HG03103 (cell line): Measurements from ENCODE around the gene TANGO2.

Experiments
- ATAC-seq: cut with Tn5 transposase; IDR thresholded peaks from one replicate; pipeline ENCODE4 v1.9.1; 2021; ENCODE audit warnings: low read depth; ENCODE audit not compliant: unreplicated experiment

Gene TANGO2

DNA sequence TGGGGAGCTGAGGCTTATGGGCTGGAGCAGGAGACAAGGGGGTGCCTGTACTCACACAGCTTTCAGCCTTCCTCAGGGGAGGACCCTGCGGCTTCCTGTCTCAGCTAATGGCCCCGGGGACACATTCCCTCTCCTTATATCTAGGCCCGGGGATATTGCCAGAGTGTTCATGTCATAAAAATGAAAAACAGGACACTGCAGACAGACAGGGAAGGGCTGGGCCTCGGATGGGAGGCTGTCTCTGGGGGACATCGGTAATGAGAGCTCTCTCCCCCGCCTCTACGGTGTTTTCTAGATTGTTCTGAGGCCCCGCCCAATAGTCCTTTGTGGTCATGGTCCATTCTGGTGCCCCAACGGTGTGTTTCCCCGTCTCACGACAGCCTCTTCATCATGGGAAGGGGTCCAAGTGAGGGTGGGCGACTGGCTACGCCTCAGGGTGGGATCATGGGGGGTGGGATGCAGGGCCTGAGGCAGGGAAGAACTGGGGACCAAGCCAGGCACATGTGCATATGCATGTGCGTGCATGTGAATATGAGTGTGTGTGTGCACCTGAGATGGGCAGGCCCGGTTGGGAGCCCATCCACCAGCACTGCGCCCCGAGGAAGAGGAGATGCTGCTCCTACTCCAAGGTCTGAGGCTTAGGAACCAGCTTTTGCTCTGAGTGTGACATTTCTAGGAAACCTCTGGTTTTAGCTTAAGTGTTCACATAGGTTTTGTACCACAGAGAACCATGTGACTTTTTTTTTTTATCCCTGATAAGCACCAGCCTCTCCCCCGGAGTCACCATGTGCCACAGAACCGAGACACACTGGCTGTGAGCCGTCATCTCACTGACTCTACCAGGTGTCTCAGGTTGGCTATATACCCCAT is 9.6 kb upstream of the TANGO2 start:
- ATAC-seq, result no peak

DNA sequence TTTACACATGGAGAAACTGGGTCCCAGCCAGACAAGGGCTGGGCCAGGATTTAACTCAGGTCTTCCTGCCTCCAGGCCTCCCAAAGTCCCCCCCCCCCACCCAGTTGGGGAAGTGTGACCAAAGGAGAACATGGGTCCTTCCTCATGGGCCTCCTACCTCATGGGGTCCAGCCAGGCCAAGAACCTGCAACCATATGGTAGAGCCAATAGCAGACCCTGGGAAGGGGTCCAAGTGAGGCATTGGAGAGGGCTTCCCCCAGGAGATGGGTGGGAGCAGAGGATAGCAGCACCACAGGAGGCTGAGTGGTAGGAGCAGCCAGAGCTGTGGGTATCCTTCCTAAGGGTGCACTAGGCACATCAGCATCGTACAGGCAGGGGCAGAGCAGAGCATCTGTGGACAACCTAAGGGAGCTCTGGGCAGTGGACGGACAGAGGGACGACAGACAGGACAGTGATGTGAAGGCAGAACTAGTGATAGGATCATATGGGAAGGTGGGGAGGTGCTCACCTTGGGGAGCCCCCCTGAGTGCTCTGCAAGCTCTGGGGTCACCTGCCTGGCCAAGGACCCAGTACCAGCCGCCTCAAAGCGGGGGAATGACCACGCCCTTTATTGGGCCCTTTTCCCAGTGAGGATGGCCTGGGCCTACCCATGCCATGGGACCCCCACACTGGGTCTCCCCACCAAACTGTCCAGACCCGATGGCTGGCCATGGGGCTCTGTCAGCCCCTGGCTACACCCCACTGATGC is 8.7 kb upstream of the TANGO2 start:
- ATAC-seq, result no peak

DNA sequence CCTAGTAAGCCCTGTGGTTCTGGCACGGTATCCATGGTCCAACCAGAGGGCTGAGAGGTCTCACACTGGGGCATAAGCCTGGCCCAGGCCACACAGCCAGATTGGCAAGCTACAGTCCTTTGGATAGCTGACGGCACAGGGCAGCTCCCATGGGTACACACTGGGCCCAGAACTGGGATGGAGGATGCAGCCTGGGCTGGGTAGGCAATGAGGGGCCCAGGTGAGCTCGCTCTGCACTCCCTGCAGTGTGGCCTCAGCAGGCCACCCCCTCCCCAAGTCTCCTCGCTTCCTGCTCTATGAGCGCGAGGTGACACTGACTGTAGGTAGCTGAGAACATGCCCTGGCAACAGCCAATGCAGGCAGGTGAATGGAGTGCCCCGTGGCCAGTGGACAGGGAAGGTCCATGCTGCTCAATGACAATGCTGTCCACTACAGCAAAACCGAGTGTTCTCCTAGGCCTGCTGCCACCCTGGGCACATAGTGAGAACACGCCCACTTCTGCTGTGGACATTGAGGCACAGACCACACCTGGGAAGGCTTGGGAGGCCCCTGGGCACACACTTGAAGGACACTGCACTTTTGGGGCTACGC is 8.1 kb upstream of the TANGO2 start:
- no peak for ATAC-seq

DNA sequence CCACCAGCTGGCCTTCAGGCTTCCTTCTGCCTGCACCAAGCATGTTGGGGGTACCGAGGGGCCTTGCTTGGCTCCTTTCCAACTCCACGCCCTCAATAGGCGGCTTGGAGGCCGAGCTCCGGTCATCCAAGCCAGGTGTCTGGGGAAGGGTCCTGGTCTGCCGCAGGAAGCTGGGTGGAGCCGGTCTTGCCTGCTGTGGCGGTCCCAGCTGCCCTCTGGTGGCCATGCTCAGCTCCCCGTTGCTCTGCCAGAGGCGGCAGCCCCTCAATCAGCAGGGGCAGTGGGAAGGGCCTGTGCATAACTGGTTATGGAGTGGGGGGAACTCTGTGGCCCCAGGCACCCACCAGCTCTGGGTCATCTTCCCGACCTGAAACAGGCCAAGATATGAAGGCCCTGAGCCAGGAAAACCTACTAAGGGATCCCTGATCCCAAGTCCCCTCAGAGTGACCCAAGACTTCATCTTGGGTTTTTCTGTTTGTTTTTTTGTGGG is 7.5 kb upstream of the TANGO2 start:
- no peak for ATAC-seq

DNA sequence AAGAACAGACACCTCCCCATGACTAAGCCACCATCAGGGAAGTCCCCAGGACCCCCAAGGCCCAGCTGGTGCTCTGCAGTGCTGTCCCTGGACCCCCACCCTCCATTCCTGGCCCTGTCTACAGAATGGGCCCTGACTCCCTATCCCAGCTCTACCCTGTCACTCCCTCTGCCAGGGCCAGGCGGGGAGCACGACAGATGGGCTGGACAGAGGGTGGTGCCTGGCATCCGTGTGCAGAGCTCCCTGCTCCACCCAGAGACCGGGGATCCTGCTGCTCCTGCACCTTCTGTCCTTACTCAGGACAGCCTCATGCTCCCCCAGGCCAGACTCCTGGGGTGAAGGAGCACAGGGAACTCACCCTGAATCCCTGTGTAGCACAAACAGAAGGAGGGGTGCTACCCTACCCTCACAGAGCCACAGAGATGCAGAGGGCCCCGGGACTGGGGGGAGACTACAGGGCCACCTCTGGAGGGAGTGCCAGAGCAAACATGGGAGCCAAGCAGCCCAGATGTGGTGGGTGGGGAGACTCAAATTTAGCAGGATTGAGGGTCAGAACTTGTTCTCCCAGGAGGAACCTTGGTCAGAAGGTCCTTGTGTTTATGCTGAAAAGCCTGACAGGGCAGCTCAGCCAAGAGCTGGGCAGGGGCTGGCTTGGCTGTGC is 6.3 kb upstream of the TANGO2 start:
- ATAC-seq, result no peak

DNA sequence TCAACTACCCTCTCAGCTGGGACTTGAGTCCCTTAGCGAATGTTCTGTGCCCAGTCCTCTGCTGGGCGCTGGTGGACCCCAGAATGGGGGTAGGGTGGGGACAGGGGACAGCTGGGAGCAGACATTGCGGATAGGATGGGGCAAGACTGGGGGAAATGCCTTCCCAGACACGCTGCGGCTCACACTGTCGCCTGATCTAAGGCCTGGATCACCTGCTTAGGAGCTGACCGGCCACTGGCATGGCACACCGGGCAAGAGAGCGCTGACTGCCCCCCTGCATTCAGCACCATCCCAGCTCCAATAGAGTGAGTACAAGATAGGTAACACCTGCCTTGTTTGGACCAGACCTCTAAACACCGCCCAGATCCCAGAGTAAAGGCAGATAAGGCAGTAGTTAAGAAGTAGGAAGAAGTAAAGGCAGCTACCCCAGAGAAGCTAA is 5.7 kb upstream of the TANGO2 start:
- ATAC-seq, result no peak

DNA sequence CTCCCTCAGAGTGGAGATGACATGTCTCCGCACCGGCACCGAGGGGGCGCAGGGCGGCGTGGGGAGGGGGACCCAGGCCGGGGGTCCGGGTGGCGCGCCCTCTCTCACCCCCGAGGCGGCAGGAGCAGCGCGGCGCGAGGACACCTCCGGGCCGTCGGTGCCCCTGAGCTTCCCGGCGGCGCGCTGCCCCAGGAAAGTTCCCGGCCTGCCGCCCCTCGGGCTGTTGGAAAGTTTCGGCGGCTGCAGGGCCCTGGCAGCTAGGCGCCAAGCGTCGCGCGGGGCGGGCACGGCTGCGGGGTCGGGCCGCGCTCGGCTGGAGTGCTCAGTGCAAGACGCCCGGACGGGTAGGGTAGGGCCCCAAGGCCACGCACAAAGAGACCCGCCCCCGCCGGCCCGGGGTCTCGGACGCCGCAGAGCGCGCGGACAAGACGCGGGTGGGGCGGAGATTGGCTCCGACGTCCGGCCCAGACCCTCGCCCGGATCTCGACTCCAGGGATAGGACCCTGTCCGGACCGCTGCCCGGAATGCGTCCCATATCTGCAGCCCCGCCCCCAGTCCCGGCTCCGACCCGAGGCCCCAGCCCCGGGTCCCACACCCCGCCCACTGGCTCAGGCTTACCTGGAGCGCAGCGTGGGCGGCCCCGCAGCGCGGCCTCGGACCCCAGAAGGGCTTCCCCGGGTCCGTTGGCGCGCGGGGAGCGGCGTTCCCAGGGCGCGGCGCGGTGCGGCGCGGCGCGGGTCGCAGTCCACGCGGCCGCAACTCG is 4.8 kb upstream of the TANGO2 start:
- no peak for ATAC-seq

DNA sequence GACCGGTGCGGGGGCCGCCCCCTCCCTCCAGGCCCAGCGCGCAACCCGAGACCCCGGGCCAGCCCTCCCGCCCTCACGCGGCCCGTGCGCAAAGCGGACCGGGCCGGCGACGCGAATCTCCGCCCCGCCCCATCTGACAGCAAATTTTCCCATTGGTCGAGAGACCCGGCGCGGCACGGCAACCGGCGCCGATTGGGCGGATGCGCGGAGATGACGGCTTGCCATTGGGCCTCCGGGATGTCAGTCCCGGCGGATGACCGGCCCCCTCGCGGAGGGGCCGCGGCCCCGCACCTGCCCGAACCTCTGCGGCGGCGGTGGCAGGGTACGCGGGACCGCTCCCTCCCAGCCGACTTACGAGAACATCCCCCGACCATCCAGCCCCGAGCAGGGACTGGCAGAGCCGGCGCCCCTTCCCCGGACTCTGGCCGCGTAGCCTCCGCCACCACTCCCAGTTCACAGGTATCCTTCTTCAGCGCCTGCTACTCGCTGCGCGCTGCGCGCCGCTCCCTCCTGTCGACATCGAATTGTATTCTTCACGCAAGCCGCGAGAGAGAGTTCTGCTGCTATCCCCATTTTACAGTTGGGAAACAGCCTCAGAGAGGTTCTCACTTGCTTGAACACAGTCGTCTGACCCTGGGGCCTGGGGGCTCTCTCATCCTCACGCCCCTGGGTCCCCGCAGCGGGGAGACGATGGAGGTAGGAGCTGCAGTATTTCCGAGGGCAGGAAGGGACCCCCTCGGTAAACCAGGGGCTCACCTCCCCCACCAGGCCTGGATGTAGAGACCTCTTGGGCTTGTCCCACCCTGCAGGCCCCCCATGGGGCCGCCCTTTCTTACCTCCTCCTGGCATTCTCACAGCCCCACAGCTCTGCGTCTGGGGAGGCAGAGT is 3.9 kb upstream of the TANGO2 start, which contains the start of gene ARVCF:
TSS of gene ARVCF (minus strand) at position 90 of the 888 bp plus-strand sequence. CDS start 26,029 bp downstream, outside the sequence.
- peak; percentile 49 for ATAC-seq

DNA sequence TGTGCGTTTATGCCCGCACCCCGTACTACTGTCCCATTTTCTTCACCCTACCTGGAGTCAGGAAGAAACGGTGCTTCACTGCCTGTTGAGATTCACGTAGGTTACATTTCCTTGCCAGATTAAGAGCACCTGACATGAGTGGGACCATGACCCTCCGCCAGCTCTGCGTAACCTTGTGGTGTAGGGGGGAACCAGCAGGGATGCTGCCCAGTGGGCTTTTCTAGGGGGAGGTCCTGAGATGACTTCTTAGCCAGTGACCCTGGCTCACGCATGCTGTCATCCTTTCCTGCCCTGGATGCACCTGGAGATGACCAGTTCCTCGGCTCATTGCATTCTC is 3.3 kb upstream of the TANGO2 start:
- ATAC-seq, result no peak

DNA sequence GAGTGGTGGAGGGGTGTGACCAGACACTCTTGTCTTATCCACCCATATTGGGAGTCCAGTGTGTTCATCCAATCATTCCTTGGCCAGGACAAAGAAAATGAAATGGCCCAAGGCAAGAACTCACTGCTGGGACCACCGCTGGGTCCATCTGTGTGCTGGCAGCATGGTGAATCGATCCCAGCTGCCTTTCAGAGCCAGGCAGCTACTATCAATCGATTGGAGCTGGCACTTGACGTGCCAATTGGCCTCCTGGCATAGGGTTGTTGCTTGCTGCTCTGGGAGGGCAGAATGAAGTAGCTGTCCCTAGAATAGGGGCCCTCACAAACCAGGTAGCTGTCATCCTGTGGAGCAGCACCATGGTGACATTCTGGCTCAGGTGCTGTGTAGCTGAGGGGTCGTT is 2.9 kb upstream of the TANGO2 start:
- ATAC-seq, result no peak

DNA sequence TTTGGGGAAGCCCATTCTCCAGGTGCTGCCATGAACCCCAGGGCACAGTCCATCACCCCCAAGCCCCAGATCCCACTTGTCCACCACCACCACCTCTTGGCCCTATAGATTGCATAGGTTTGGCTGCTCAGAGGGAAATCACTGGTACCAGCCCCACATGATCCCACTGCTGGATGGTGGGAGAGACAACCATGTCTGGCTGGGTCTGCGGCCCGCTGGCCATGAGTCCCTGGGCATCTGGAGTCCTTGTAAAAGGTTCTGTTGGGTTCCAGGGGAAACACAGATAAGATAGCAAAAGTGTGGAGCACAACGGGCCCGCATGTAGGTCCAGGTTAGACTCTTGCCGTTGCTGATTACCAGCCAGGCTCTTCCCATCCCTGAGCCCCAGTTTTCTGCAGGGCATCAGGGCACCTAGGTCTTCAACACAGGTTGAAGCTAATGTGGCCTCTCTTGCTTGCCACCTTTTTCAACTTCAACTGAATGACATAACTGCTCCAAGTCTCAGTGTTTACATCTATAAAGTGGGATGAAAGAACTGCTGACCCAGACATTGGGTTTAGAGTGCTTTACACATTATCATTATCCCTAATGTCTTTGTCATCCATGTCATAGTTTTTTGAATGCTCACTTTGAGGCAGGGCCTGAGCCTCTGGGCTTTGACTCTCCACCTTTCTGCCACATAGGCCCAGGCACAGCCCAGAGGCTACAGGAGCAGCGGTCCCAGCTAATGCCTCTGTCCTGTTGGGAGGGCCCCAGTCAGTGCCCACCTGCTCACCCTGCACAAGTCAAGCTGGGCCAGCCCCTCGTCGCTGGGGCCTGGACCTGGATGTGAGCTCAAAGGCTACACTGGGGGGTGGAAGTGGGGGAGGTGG is 1.0 kb upstream of the TANGO2 start:
- no peak for ATAC-seq

DNA sequence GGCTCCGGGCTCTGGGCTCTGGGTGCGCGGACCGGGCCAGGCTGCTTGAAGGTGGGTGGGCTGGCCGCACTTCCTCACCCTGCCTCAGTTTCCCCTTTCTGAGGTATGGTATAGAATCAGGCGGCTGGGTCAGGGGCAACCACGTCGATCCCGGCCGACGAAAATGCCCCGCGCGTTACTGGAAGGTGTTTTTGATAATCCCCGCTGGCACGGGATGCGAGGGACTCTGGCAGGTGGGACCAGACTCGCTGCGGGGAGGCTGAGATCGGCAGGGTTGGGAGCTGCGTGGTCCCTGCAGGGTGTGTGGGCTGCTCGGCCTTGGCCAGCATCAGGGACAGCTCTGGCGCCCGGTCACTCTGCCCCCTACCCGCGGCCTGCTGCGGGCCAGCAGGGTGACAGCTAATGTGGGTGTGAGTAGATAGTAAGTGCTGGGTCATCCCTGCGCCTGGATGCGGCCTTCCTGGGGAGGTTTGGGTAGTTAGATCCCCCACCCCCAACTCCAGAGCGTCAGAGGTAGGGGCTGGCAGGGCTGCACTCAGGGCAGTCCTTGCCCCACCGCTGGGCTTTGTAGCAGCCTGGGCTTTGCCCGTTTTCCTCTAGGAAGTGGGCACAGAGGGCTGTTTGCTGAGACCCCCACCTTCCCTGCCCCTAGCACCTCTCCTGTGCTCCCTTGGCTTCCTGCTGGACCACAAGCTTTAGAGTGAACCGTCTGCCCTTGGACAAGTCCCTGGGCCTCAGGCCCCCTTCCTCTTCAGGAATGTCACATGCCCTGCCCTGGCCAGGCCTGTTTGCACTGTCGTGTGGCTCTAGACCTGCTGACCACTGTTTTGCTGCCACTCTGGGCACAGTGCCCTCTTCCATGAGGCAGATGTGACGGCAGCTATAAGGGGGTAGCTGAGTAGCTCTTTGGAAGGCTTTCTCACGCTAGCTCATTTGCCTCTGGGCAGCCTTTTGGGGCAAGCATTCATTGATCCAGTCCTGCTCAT is 579 bp downstream of the TANGO2 start:
- ATAC-seq, result no peak

DNA sequence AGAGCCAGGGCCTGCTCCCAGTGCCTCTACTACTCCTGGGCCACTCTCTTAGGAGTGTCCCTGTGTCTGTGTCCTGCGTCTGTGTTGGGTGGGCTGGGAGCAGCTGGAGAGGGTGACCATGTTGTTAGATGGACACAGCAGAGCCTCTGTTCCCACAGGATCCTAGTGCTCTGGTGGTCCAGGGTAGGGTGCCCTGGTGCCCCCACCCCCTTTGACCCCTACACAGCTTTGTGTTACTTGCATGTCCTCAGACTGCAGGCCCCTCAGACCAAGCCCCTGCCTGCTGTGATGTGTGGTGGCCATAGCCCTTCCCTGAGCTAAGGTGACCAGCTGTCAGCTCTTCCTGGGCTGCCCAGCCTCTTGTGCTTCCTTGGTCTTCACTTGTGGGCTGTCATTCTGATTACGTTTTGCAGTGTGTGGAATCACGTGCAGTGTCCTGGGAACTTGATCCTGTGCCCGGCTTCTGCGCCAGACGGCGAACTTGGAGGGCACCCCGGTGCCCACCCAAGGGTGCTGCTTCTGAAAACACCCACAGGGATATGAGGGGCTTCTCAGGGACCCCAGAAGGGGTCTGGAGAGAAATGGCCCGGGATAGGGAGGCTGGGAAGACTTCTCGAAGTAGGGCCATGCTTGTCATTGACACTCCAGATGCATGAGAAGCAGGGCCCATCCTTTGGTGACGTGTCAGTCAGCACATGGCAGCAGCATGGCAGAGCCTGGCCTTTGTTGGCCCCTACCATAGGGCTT is 1.5 kb downstream of the TANGO2 start:
- no peak for ATAC-seq

DNA sequence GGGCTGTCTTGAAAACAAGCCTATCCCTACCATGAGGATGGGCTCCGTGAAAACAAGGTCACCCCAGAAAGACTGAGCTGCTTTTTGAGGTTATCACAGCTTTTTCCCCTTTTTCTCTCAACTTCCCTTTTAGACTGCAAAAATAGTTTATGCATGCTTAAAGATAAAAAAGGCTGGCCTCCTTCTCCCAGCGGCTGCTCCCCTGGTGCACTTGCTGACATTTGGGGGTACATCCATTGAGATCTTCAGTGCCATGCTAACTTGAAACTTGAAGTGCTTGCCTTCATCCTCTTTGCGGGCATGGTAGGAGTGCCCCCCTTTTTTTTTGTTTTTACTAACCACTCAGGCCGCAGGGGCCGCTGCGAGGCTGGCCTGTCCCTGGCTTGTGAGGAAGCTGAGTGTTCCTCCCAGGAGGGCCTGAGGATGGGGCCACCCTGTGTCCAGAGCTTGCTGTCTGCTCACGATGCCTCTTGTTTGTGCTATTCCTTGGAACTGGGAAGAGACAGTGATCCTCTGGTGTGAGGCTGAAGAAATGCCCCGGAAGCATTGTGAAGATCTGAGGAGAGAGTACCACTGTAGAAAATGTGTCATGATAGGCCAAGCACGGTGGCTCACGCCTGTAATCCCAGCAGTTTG is 2.2 kb downstream of the TANGO2 start:
- no peak for ATAC-seq

DNA sequence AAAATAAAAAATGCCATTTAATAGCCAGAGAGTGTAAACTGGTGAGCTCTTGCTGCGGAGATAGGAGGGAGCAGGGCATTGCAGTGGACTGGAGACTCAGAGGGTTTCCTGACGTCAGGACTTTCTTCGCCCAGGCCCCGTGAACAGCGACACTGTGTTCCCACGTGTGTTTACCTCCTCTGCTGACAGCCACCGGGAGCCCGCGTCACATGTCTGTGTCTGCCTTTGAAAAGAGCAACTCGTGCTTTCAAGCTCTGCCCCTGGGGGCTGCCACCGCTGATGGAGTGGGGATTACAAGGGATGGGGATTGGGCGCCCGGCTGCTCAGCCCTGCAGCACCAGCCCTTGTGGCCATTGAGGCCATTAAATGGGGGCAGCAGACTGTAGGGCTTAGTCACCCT is 3.3 kb downstream of the TANGO2 start:
- no peak for ATAC-seq
